ENCODE measurements around the gene DYNLRB1.

DNA sequence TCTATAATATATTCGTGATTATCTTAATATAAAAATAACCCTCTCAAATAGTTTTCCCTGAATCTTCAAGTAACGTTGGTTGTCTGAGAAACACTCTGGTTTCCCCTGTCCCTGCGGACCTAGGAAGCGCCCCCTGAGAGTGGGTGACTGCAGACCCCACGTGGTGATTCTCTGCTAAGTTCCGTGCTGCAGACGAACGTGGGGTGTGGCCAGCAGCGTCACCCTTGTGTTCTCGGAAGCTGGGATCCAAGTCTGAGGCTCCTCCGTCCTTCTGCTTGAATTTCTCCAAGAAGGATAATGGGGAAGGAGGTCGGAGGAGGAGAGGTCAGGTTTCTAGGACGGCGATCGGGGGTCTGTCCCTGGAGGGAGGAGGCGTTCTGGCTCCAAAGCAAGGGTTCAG is 25.7 kb downstream of the DYNLRB1 start:
- TF ChIP-seq CTCF (conservative IDR thresholded peaks at IDR 0.05; ENCODE audit: low read depth, low read length) (no peak), EZH2 (IDR thresholded peaks at IDR 0.05; ENCODE audit: low read length, unreplicated experiment) (no peak), EZH2phosphoT487 (IDR thresholded peaks at IDR 0.05; ENCODE audit: borderline replicate concordance, low read length) (no peak)
